DND-41 (cell line): Measurements from ENCODE around the gene DIABLO.
"Not testable (repeated sequence)": the region's sequence is repeated elsewhere in the genome, so short reads cannot be mapped to it uniquely, and the experiment has no call there.

Source experiments
- CTCF ChIP-seq: IDR thresholded peaks from 2 replicates; pipeline ENCODE4 v1.5.1; 2012; ENCODE audit warnings: borderline replicate concordance, low read length, moderate library complexity, mild to moderate bottlenecking; ENCODE audit not compliant: poor library complexity, severe bottlenecking; ENCODE audit errors: extremely low read depth
- EZH2 ChIP-seq: IDR thresholded peaks from 3 replicates; pipeline ENCODE4 v1.6.1; 2012; ENCODE audit warnings: borderline replicate concordance, low read depth, mild to moderate bottlenecking, moderate library complexity, low read length, inconsistent platforms; ENCODE audit not compliant: severe bottlenecking

DNA sequence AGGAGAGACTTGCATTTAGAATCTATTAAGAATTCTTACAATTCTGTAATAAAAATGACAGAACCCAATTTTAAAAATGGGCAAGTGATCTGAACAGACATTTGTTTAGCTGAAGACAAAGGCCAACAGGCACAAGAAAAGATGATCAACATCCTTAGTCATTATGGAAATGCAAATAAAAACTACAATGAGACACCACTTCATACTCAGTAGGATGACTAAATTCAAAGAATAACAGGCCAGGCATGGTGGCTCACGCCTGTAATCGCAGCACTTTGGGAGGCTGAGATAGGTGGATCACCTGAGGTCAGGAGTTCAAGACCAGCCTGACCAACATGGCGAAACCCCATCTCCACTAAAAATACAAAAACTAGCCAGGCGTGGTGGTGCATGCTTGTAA, 32.6 kb upstream of the DIABLO start:
- TF ChIP-seq CTCF, EZH2: not testable (repeated sequence)
